Smooth muscle cell of the umbilical artery (primary cell): ENCODE measurements around the gene PYCARD. TPM values are rescaled to one million over a fixed set of nuclear protein-coding genes. Genes with fewer than 3 reads are reported as not detected.

Experiments used
- total RNA-seq: library from RNA; depleted of rRNA; stranded (reverse); fragments of >200 nt; gene quantifications from 2 replicates; pipeline ENCODE4 v1.2.3, GENCODE V29; 2014

Gene PYCARD
- 27.3 and 28.7 TPM in 2 replicates for total RNA-seq

GRCh38 chr16:31202414-31203375 is at the start of gene PYCARD:
Gene PYCARD, minus strand, starts transcription at chr16:31202760. Its CDS starts 70 bp downstream, at chr16:31202690.

GRCh38 chr16:31216422-31217135 is 14.0 kb upstream of the PYCARD start, which contains the start of gene PYDC1:
Gene PYDC1, minus strand, starts transcription at chr16:31217135. Its CDS starts 107 bp downstream, at chr16:31217028.

GRCh38 chr16:31213877-31214707 is 11.5 kb upstream of the PYCARD start, which contains the start of gene TRIM72:
Gene TRIM72, plus strand, starts transcription at chr16:31214119. Its CDS starts 620 bp downstream, at chr16:31214739.

DNA sequence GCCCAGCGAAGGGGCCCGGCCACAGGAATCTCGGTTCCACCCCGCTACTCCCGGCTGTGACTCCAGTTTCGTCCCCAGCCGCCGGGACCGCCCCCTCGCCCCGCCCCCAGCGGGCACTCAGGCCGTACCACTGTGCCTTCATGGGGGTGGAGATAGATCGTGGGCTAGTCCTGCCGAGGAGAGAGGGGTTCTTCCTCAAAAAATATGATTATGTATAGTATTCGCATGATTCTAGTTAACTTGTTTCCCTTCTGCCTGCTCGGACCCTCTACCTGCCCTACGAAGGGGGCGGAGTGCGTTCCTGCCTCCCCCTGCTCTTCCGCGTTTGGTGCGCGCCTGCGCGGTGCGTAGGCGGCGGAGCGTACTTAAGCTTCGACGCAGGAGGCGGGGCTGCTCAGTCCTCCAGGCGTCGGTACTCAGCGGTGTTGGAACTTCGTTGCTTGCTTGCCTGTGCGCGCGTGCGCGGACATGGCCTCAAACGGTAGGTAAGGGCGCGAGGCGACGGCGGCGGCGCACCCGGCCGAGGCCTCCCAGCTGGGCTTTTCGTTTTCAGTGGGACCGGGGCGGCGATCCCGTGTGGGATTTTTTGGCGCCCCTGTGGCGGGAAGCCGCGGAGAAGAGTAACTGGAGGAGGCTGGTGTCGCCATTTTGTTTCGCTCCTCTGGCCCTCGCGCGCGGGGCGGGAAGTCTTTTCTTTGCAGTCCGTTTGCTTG is 22.7 kb downstream of the PYCARD start, which contains the start of gene FUS:
Gene FUS, plus strand, starts transcription at position 393 of the 713 bp plus-strand sequence. Its CDS starts 76 bp downstream, at position 469.

Other genes with a start within 250 kb of the PYCARD start
- 1.8 and 4.9 TPM in 2 replicates for gene SETD1A, start 245.0 kb downstream of the PYCARD start, total RNA-seq
- 11.6 and 13.4 TPM in 2 replicates for gene HSD3B7, start 217.6 kb downstream of the PYCARD start, total RNA-seq
- 0.59 and 2.8 TPM in 2 replicates for gene STX1B, start 192.1 kb downstream of the PYCARD start, total RNA-seq
- gene STX4, start 169.2 kb downstream of the PYCARD start, total RNA-seq, result 23.2 and 29.7 TPM in 2 replicates
- 8.3 and 9.8 TPM in 2 replicates for gene ZNF668, start 128.5 kb downstream of the PYCARD start, total RNA-seq
- 9.5 and 16.3 TPM in 2 replicates for gene ZNF646, start 128.3 kb downstream of the PYCARD start, total RNA-seq
- 3.6 and 9.6 TPM in 2 replicates for gene PRSS53, start 113.8 kb downstream of the PYCARD start, total RNA-seq
- gene VKORC1, start 108.0 kb downstream of the PYCARD start, total RNA-seq, result 163 and 273 TPM in 2 replicates
- gene BCKDK, start 94.4 kb downstream of the PYCARD start, total RNA-seq, result 19.3 and 33.3 TPM in 2 replicates
- gene KAT8, start 85.1 kb downstream of the PYCARD start, total RNA-seq, result 31.5 and 32.1 TPM in 2 replicates
- gene PRSS8, start 67.0 kb downstream of the PYCARD start, total RNA-seq, result not detected in 2 replicates
- 0.30 TPM in 1 of 2 replicates, not detected in the other for gene PRSS36, start 52.7 kb downstream of the PYCARD start, total RNA-seq
- gene FUS, start 22.6 kb downstream of the PYCARD start, total RNA-seq, result 45.7 and 65.8 TPM in 2 replicates
- not detected in 2 replicates for gene TRIM72, start 11.4 kb upstream of the PYCARD start, total RNA-seq
- not detected in 2 replicates for gene PYDC1, start 14.4 kb upstream of the PYCARD start, total RNA-seq
- not detected in 2 replicates for gene ITGAM, start 57.2 kb upstream of the PYCARD start, total RNA-seq
- gene ITGAX, start 152.4 kb upstream of the PYCARD start, total RNA-seq, result not detected in 2 replicates
- gene ITGAD, start 190.6 kb upstream of the PYCARD start, total RNA-seq, result not detected in 2 replicates
- gene COX6A2, start 225.6 kb upstream of the PYCARD start, total RNA-seq, result not detected in 2 replicates
- 0.30 and 0.42 TPM in 2 replicates for gene ZNF843, start 240.0 kb upstream of the PYCARD start, total RNA-seq